SK-N-SH (cell line): Measurements from ENCODE around the gene SPAG4. TPM values are rescaled to one million over a fixed set of nuclear protein-coding genes. Genes with fewer than 3 reads are reported as not detected.

Source experiments
- CTCF ChIA-PET: fragments of 300-600, 350-600 bp; formaldehyde crosslinking; extraction: SDS; loops from one replicate; lab custom pipeline; 2021; lab: Yijun Ruan, JAX
- POLR2A ChIA-PET: fragments of 350-600 bp; sonication (Branson Sonifier 250); formaldehyde crosslinking; extraction: SDS; loops from one replicate; lab custom pipeline; 2020; ENCODE audit warnings: antibody characterized with exemption, inconsistent platforms; lab: Yijun Ruan, JAX
- DNase-seq: peaks from one replicate; pipeline ENCODE4 v3.0.0; 2012
- H2AFZ ChIP-seq: fragments of 200-600 bp; sonication (generic); 2 replicates; pipeline ENCODE4 v1.8.1; 2016; ENCODE audit warnings: antibody characterized with exemption, mild to moderate bottlenecking, low read depth
- H3F3A ChIP-seq: fragments of 200-600 bp; sonication (generic); replicated peaks from 2 replicates; pipeline ENCODE3; 2016; ENCODE audit warnings: antibody characterized with exemption, mild to moderate bottlenecking; ENCODE audit not compliant: insufficient read depth
- H3K27ac ChIP-seq, 2 experiments: fragments of 200-500 bp in 1 of 2; fragments of 200-600 bp in 1 of 2; sonication (Bioruptor generic) in 1 of 2; sonication (generic), shearing (Covaris generic) in 1 of 2; 2 replicates each; pipeline versions ENCODE4 v1.5.1 to v1.6.1; 2014 to 2016; ENCODE audit warnings: low read depth in 2 of 2, inconsistent platforms in 1 of 2, low read length in 1 of 2, mild to moderate bottlenecking in 1 of 2, mixed read lengths in 1 of 2
- H3K27me3 ChIP-seq: fragments of 200-600 bp; sonication (generic), shearing (Covaris generic); 2 replicates; pipeline ENCODE4 v1.6.1; 2016; ENCODE audit warnings: mixed run types; ENCODE audit not compliant: insufficient read depth
- H3K36me3 ChIP-seq, 2 experiments: fragments of 200-500 bp in 1 of 2; fragments of 200-600 bp in 1 of 2; sonication (Bioruptor generic) in 1 of 2; sonication (generic) in 1 of 2; replicated peaks in 1 of 2; 2 replicates each; pipeline versions ENCODE3 to v1.5.1; 2014 to 2016; ENCODE audit warnings: low read length in 1 of 2, mild to moderate bottlenecking in 1 of 2; ENCODE audit not compliant: insufficient read depth in 2 of 2, control insufficient read depth in 1 of 2
- H3K4me1 ChIP-seq, 2 experiments: fragments of 200-500 bp in 1 of 2; fragments of 200-600 bp in 1 of 2; sonication (Bioruptor generic) in 1 of 2; sonication (generic), shearing (Covaris generic) in 1 of 2; 2 replicates each; pipeline versions ENCODE4 v1.5.1 to v1.6.1; 2014 to 2016; ENCODE audit warnings: low read depth in 1 of 2, low read length in 1 of 2, mixed run types in 1 of 2; ENCODE audit not compliant: insufficient read depth in 2 of 2, control insufficient read depth in 1 of 2
- H3K4me2 ChIP-seq: fragments of 200-600 bp; sonication (generic), shearing (Covaris generic); 2 replicates; pipeline ENCODE4 v1.6.1; 2017; ENCODE audit warnings: mixed run types
- H3K4me3 ChIP-seq, 2 experiments: fragments of 200-500 bp in 1 of 2; fragments of 200-600 bp in 1 of 2; sonication (Bioruptor generic) in 1 of 2; sonication (generic), shearing (Covaris generic) in 1 of 2; 2 replicates each; pipeline versions ENCODE4 v1.5.1 to v1.8.1; 2014 to 2016; ENCODE audit warnings: low read depth in 2 of 2, inconsistent platforms in 1 of 2, low read length in 1 of 2, mild to moderate bottlenecking in 1 of 2, mixed read lengths in 1 of 2, moderate library complexity in 1 of 2
- H3K79me2 ChIP-seq: fragments of 200-600 bp; sonication (generic); 2 replicates; pipeline ENCODE4 v1.8.1; 2017; ENCODE audit warnings: mild to moderate bottlenecking; ENCODE audit not compliant: insufficient read depth
- H3K9ac ChIP-seq: fragments of 200-600 bp; sonication (generic); 2 replicates; pipeline ENCODE4 v1.6.1; 2017; ENCODE audit warnings: mixed run types
- H3K9me2 ChIP-seq: fragments of 200-600 bp; sonication (generic); 2 replicates; pipeline ENCODE4 v1.6.1; 2017; ENCODE audit warnings: mixed run types
- H3K9me3 ChIP-seq: fragments of 200-600 bp; sonication (generic); 2 replicates; pipeline ENCODE4 v1.6.1; 2017; ENCODE audit warnings: mixed run types, mild to moderate bottlenecking, moderate library complexity
- H4K20me1 ChIP-seq: fragments of 200-600 bp; sonication (generic); 2 replicates; pipeline ENCODE4 v1.6.1; 2017; ENCODE audit warnings: mild to moderate bottlenecking, mixed run types; ENCODE audit not compliant: insufficient read depth
- CHD2 ChIP-seq: fragments of 150-350 bp; IDR thresholded peaks from 2 replicates; pipeline ENCODE4 v1.6.1; 2018; ENCODE audit warnings: low read length; ENCODE audit not compliant: partially characterized antibody
- FOSL2 ChIP-seq: IDR thresholded peaks from 2 replicates; pipeline ENCODE4 v1.4.0; 2012; ENCODE audit warnings: low read depth, mild to moderate bottlenecking, moderate library complexity, borderline replicate concordance
- FOXM1 ChIP-seq: IDR thresholded peaks from 2 replicates; pipeline ENCODE4 v1.4.0; 2012; ENCODE audit warnings: low read depth, mild to moderate bottlenecking
- GABPA ChIP-seq: IDR thresholded peaks from 2 replicates; pipeline ENCODE4 v1.4.0; 2012; ENCODE audit warnings: low read depth, mild to moderate bottlenecking
- MEF2A ChIP-seq: IDR thresholded peaks from 2 replicates; pipeline ENCODE4 v1.4.0; 2012; ENCODE audit warnings: low read depth, borderline replicate concordance
- MXI1 ChIP-seq: IDR thresholded peaks from 2 replicates; pipeline ENCODE4 v1.6.1; 2012; ENCODE audit warnings: mild to moderate bottlenecking, low read depth, low read length, improper control_type of control experiment
- POLR2AphosphoS5 ChIP-seq: IDR thresholded peaks from 2 replicates; pipeline ENCODE4 v1.6.1; 2012; ENCODE audit warnings: low read depth, low read length
- RCOR1 ChIP-seq: fragments of 150-350 bp; IDR thresholded peaks from 2 replicates; pipeline ENCODE4 v1.6.1; 2017; ENCODE audit warnings: antibody characterized with exemption, low read length
- RFX5 ChIP-seq: IDR thresholded peaks from 2 replicates; pipeline ENCODE4 v1.6.1; 2012; ENCODE audit warnings: mild to moderate bottlenecking, improper control_type of control experiment, low read length
- SIN3A ChIP-seq: IDR thresholded peaks from 2 replicates; pipeline ENCODE4 v1.6.1; 2012; ENCODE audit warnings: low read depth, mild to moderate bottlenecking, low read length, moderate library complexity, borderline replicate concordance
- SMC3 ChIP-seq: IDR thresholded peaks from 2 replicates; pipeline ENCODE4 v1.6.1; 2012; ENCODE audit warnings: low read depth, low read length, improper control_type of control experiment
- TAF1 ChIP-seq: IDR thresholded peaks from 2 replicates; pipeline ENCODE4 v1.6.1; 2012; ENCODE audit warnings: low read depth, mild to moderate bottlenecking, low read length, moderate library complexity, borderline replicate concordance
- WGBS: methylation state at CpG from one replicate; pipeline ENCODE4 v1.1.6; 2017; ENCODE audit warnings: low lambda C conversion rate; 5-methylcytosine and 5-hydroxymethylcytosine counted together
- polyA plus RNA-seq, 3 experiments: library from polyadenylated mRNA; depleted of rRNA; stranded (reverse); fragments of >200 nt; gene quantifications; 2 replicates each; pipeline ENCODE4 v1.2.3, GENCODE V29; 2012
- TF ChIP-seq, protein P1 (sequence below): IDR thresholded peaks from 2 replicates; pipeline ENCODE4 v1.4.0; 2012; ENCODE audit warnings: low read depth
- TF ChIP-seq, protein P2 (sequence below): fragments of 150-350 bp; IDR thresholded peaks from 2 replicates; pipeline ENCODE4 v1.6.1; 2017; ENCODE audit warnings: antibody characterized with exemption, low read length, low read depth, borderline replicate concordance
- TF ChIP-seq, protein P3 (sequence below): IDR thresholded peaks from 2 replicates; pipeline ENCODE4 v1.4.0; 2012; ENCODE audit warnings: low read depth, borderline replicate concordance
- TF ChIP-seq, protein P4 (sequence below): fragments of 200-600 bp; sonication (generic); IDR thresholded peaks from 2 replicates; pipeline ENCODE4 v1.6.1; 2017; ENCODE audit warnings: antibody characterized with exemption, mild to moderate bottlenecking, moderate library complexity

SPAG4 gene
- polyA plus RNA-seq, 1 of the 3 experiments (the other 2 are of a cell fraction), result 6.9 TPM

DNA sequence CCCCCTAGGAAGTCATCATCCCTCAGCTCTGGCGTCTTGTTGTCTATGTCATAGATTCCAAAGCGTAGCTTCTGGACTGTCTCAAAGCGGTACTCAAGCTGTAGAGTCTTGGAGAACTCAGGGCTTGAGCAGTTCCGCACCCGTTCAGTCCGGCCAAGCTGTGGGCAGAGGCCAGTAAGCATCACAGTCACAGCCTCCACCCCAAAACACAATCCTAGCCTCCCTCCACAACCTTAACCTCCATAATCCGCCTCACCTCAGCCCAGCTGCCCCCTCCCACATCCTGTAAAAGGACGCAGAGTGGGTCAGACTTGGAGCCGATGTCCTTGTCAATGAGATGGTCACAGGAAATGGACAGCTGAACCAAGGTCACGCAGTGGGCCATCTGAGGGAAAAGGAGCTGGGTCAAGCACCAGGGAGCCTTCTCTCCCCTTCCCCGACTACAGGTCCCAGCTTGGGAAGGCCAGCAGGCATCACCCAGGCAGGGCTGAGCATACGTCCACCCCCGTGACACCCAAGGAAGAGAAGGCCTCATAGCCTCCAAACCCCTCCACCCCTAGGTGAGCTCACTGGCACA is 17.0 kb downstream of the SPAG4 start (continued):
- TF ChIP-seq CHD2 (no peak), SIN3A (no peak), RCOR1 (no peak), FOXM1 (no peak), TAF1 (no peak), RFX5 (no peak)
- TF ChIP-seq, protein P1, sequence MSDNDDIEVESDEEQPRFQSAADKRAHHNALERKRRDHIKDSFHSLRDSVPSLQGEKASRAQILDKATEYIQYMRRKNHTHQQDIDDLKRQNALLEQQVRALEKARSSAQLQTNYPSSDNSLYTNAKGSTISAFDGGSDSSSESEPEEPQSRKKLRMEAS, result no peak
- TF ChIP-seq, protein P2, sequence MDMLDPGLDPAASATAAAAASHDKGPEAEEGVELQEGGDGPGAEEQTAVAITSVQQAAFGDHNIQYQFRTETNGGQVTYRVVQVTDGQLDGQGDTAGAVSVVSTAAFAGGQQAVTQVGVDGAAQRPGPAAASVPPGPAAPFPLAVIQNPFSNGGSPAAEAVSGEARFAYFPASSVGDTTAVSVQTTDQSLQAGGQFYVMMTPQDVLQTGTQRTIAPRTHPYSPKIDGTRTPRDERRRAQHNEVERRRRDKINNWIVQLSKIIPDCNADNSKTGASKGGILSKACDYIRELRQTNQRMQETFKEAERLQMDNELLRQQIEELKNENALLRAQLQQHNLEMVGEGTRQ, result no peak
- TF ChIP-seq, protein P3, sequence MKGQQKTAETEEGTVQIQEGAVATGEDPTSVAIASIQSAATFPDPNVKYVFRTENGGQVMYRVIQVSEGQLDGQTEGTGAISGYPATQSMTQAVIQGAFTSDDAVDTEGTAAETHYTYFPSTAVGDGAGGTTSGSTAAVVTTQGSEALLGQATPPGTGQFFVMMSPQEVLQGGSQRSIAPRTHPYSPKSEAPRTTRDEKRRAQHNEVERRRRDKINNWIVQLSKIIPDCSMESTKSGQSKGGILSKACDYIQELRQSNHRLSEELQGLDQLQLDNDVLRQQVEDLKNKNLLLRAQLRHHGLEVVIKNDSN, result no peak

DNA sequence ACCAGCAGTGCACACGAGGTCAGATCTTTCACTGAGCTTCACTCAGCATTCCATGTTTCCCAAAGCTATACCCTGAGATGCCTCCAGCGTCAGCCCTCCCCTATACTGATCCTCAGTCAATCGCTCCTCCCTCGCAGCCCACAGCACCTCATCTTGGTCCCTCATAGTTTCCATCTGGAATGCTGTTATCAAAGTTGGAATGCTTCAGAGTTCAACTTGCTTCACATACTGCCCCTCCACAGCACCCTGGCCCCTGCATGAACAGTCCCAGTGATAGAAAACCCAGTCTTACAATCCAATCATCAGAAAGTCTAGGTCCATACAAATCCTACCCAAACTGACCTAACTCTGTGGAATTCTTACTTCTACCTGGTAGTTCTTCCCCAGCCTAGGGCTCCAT is 20.0 kb downstream of the SPAG4 start:
- Histone ChIP-seq H4K20me1 (peaks cover 79% of the 10 kb centered on the region), H3K4me2 (no peak overlapping the region), H3K9me2 (no peaks in the 10 kb centered on the region), H3F3A (peaks cover 3% of the 10 kb centered on the region), H3K27me3 (no peaks in the 10 kb centered on the region), H3K27ac (no peak overlapping the region), H2AFZ (no peak overlapping the region), H3K79me2 (peaks cover 83% of the 10 kb centered on the region), H3K4me1 (no peaks in the 10 kb centered on the region), H3K4me3 (no peak overlapping the region), H3K9me3 (no peaks in the 10 kb centered on the region), H3K9ac (no peak overlapping the region), H3K36me3 (peaks cover 3 to 17% of the 10 kb centered on the region in 2 experiments)
- ChIA-PET CTCF (interaction anchor here (0.6 to 4.6 kb wide), 2 partner anchors 8 to 16 kb away, joined by 3 to 30 read pairs; no protein-coding TSS in a partner anchor), POLR2A (no interaction called here)
- 97% methylated on average over 4 of the region's 4 CpGs for WGBS
- TF ChIP-seq, protein P4, sequence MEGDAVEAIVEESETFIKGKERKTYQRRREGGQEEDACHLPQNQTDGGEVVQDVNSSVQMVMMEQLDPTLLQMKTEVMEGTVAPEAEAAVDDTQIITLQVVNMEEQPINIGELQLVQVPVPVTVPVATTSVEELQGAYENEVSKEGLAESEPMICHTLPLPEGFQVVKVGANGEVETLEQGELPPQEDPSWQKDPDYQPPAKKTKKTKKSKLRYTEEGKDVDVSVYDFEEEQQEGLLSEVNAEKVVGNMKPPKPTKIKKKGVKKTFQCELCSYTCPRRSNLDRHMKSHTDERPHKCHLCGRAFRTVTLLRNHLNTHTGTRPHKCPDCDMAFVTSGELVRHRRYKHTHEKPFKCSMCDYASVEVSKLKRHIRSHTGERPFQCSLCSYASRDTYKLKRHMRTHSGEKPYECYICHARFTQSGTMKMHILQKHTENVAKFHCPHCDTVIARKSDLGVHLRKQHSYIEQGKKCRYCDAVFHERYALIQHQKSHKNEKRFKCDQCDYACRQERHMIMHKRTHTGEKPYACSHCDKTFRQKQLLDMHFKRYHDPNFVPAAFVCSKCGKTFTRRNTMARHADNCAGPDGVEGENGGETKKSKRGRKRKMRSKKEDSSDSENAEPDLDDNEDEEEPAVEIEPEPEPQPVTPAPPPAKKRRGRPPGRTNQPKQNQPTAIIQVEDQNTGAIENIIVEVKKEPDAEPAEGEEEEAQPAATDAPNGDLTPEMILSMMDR, result no peak
- TF ChIP-seq SMC3 (no peak), MEF2A (no peak), GABPA (no peak), FOSL2 (no peak), MXI1 (no peak), POLR2AphosphoS5 (no peak)
- TF ChIP-seq, protein P2, result no peak
- no peak for DNase-seq
